HG03439 (cell line): ENCODE measurements around the gene LTA4H.
A peak's percentile ranks its signal among the peaks of the same experiment; 100 is the strongest.
"Not testable (repeated sequence)": the region's sequence is repeated elsewhere in the genome, so short reads cannot be mapped to it uniquely, and the experiment has no call there.

Experiments
- ATAC-seq: cut with Tn5 transposase; IDR thresholded peaks from one replicate; pipeline ENCODE4 v1.9.1; 2021; ENCODE audit warnings: mild to moderate bottlenecking, moderate library complexity; ENCODE audit not compliant: unreplicated experiment

Gene LTA4H

DNA sequence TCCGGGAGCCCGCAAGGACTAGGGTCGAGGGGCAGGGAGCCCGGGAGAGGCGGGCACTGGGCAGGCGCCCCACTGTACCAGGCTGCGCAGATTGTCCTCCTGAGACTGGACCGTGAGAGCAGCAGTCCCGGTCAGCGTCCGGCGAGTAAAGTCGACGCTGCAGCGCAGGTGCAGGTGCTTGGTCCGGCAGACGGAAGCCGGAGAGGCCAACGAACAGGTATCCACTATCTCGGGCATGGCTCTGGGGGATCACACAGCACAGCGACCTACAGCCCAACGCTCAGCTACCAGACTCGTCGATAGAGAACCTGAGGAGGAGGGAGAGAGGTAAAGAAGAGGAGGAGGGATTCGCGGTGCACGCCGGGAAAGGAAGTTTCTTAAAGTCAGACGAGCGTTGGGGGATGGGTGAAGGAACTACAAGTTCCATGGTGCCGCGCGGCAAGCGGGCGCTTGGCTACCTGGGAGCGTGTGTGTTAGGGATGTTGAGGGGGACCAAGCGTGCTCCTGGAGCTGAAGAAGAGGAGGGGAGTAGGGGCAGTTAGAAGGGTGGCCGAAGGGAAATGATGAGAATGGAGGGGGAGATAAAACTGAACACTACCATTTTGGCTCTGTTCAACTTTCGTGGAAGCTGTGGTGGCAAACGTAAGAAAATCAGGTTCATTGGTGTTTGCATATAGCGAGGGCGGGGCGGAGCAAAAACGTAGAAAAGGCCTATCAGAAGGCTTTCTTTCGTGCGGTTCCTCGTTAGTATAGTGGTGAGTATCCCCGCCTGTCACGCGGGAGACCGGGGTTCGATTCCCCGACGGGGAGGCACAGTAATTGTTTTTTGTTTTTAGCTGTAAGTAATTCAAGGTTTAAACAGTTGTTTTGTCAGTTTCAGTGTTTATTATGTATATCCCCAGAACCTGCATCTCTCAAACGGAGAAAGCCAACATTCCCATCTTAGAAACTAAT is at the start of gene LTA4H:
LTA4H (minus strand) TSS at position 305 of the 954 bp plus-strand sequence; CDS start at position 237, 68 bp downstream.
- peak; percentile 94 for ATAC-seq

DNA sequence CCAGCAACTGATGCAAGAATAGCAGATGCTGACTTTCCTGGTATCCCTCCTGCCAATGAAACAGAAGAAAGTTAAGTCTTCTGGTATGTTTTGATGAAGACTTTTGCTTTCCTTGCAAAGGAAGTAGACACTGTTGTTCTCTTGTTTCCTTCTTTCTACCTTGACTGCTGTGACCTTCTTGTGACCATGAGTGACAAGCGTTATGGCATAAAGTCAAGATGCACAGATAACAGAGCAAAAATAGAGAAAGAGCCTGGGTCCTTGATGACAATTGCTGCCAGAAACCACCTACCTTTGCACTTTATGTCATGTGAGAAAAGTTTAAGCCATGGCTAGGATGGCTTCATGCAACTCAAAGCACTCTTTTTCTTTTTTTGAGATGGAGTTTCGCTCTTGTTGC is 49.2 kb upstream of the LTA4H start:
- no peak for ATAC-seq

DNA sequence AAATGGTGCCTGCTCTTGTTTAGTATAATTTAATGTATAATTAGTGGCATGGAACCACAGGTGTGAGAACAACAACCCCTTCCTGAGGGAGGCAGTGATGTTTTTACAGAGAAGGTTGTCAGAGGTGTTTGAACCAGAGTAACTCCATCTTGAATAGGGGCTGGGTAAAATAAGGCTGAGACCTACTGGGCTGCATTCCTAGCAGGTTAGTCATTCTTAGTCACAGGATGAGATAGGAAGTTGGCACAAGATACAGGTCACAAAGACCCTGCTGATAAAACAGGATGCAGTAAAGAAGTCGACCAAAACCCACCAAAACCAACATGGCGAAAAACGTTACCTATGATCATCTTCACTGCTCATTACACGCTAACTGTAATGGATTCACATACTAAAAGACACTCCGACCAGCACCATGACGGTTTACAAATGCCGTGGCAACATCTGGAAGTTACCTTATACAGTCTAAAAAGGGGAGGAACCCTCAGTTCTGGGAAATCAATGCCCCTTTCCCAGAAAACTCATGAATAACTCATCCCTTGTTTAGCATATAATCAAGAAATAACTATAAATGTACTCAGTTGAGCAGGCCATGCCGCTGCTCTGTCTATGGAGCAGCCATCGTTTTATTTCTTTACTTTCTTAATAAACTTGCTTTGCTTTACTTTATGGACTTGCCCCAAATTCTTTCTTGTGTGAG is 47.8 kb upstream of the LTA4H start:
- no peak for ATAC-seq

DNA sequence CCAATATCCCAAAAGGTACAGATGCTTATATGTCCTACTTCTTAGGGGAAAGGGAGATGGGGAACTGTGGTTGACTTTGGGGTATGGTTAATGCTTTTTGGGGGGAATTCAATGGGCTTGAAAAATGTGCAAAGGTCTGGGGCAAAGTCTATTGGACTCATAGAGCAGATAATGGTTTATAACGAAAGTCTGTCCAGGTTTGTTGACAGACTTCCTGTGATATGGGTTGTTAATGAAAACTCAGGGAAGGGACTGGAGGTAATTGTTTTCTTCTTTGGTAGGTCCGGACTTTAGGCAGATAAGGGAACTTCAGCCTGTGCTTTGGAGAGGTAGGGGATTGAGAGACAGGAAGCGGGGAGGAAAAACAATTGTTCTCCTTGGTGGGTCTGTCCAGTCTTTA is 46.2 kb upstream of the LTA4H start:
- no peak for ATAC-seq

DNA sequence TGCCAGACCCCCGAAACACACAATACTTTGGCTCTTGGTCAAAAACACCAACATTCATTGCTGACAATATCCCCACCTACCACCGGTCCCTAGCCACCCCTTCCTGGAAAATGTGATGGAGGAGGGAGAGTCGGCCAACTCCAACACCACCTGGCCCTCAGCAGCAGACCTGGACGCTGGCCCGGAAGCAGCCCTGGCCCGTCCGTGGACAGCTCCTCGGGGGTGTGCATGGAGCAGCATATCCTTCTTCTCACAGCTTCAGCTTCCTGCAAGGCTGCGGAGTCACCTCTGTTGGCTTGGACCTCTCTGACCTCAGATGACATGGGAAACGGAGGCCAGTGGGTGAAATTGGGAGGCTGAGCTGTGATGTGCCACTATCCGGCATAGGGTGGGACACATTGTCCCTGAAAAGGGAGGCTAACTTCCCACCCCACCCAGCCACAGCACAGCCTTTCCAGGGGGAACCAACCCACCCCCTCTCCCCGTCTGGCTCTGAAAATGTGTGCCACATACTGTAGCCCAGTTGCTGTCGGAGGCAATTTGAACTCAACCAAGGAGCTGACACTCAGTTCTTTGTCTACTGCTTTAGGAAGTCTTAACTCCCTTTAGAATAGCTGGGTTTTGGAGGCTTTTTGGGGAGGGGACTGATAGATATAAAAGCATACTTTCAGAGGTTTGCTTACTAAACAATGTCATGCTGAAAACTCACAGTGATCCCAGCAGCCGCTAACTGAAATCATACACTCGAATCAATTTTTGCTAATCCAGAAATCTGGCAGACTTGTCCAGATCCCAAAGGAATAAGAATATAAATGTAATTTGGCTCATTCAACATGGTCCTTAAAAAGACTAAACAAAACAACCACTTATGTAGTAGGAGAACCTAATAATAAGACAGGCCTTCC is 43.1 kb upstream of the LTA4H start:
- ATAC-seq: no peak

DNA sequence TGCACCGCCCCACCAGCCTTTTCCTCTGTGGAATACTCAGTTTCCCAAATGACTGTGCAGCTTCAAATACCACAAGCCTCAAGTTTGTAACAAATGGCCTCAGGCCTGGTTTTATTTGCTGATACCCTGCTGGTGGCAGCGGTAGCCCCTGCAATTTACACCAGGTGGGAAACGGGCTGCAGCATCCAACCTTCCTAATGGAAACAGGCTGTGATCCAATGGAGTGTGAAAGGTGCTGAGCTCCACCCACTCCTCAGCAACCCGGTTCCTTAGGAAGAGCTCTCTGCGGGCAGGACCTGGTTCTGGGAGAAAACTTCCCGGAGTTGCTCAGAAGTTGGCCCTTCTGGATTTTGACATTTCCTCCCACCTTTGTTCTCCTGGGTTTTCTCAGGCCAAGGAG is 41.7 kb upstream of the LTA4H start:
- no peak for ATAC-seq

DNA sequence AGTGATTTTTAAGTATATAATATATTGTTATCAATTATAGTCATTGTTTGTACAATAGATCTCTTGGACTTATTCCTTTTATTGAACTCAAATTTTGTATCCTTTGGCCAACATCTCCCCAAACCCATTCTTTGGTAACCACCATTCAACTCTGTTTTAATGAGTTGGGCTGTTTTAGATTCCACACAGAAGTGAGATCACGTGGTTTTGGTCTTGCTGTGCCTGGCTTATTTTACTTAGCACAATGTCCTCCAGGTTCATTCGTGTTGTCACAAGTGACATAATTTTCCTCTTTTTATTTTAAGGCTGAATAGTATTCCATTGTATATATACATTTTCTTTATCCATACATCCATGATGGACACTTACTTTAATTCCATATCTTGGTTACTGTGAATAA is 40.2 kb upstream of the LTA4H start:
- ATAC-seq: no peak

DNA sequence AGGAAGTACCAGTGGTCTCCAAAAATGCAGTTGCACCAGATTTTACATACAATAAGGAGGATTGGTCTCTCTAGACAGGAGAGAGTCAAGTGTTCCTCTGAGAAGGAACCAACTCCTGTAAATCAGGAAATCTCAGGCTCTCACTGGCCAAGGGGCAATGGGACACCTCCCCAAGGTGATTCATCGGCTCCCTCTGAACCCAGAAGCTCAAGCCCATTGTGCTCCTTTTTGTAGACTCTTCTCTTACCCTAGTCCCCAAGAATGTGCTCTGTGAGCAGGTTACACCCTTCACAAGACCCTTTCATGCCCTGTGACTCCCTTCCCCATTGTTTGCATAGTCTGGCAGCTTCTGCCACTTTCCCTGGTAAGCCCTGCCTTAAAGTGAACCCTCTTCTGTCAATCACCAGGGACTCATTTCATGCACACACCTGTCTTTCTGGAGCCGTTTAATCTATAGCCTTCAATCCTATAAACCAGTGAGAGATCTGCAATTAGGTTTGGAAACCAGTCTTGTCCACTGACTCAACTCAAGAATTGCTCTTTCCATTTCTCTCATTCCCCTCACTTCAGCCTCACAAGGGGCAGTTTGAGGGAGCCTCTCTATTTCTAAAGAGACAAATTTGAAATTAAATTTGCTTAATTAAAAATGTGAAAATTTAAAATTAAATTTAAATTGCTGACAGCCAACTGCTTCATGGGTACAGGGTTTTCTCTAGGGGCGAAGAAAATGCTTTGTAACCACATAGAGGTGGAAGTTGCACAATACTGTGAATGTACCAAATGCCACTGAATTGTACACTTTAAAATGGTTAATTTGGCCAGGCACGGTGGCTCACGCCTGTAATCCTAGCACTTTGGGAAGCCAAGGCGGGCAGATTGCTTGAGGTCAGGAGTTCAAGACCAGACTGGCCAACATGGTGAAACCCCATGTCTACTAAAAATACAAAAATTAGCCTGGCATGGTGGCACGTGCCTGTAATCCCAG is 38.3 kb upstream of the LTA4H start:
- ATAC-seq: no peak

DNA sequence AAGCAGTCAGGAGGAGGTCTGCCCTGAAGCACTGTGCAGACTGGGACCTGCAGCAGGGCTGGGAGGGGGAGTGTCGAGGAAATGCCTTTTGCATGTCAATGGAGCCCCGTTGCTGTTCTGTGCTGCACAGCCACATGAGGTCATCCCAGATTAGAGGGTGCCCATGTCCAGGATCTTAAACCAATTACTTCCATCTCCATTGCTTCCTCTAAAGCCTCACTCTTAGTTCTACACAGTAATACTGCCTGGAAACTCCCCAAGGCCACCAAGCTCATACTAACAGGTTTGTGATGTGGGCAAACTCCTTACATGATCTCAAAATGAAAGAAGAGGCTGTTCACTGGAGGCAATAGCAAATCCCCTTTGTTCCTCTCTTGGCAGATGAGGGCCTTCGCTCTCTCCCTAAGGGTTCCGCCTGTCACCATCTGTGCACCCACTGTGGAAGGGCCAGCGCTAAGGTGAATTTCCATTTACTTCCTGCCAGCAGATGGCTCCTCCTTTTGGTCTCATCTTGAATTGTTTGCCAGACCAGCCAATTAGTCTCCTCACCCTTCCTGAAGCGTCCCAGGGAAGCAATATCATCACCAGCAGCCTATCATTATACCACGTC is 35.4 kb upstream of the LTA4H start:
- no peak for ATAC-seq

DNA sequence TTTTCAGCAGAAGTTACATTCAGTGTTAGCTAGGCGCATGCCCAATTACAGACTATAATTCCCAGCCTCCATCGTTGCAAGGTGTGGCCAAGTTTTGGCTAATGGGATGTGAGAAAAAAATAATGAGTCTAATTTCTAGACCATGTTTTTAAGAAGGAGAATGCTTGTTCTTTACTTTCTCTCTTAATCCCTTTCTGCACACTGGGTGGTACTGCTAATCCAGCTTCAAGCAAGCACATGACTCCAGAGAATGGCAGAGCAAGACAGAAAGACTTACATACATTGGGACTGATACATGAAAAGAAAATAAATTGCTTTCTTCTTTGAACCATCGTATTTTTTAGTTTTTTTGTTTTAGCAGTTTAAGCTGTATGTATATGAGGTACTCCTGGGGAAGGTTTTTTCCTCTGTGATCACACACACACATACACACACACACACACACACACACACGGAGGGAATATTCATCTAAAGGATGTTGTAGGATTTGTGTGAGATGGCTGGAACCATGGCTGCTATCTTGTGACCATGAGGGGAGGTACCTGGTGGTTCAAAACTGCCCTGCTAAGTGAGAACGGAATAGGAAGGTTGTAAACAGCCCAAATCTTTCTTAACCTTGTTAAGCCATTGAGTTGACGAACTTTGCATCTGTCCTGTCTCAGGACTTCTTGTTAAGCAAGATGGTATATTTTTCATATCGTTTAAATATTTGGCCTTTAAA is 34.3 kb upstream of the LTA4H start:
- ATAC-seq: no peak

DNA sequence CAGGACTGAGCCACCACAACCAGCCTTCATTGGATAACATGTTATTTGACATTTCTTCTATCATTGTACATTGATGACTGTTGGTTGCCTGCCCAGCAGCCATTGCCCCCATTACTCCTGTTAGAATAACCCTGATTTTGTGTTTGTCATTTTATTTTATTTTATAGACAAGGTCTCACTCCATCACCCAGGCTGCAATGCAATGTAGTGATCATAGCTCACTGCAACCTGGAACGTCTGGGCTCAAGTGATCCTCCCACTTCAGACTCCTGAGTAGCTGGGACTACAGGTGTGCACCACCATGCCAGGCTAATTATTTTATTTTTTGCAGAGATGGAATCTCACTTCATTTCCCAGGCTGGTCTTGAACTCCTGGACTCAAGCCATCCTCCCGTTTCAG is 33.2 kb upstream of the LTA4H start:
- ATAC-seq: no peak

DNA sequence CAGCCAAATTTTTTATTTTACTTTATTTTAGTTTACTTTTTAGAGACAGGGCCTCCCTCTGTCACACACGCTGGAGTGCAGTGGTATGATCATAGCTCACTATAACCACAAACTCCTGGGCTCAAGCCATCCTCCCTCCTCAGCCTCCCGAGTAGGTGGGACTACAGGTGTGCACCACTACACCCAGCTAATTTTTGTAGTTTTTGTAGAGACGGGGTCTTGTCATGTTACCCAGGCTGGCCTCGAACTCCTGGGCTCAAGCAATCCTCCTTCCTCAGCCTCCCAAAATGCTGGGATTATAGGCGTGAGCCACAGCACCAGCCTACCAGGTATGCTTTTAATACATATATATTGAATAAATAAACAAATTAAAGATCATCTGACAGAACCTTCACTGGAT is 32.7 kb upstream of the LTA4H start:
- no peak for ATAC-seq

DNA sequence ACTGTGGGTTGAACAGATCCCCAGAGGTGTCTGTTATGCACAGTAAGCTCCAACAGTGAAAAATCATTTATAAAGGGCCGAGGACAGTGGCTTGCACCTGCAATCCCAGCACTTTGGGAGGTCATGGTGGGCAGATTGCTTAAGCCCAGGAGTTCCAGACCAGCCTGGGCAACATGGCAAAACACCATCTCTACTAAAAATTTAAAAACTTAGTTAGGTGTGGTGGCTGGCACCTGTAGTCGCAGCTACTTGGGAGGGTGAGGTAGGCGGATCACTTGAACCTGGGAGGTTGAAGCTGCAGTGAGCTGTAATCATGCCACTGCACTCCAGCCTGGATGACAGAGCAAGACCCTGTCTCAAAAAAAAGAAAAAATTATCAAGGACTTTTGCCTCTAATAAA is 30.4 kb upstream of the LTA4H start:
- ATAC-seq: not testable (repeated sequence)

DNA sequence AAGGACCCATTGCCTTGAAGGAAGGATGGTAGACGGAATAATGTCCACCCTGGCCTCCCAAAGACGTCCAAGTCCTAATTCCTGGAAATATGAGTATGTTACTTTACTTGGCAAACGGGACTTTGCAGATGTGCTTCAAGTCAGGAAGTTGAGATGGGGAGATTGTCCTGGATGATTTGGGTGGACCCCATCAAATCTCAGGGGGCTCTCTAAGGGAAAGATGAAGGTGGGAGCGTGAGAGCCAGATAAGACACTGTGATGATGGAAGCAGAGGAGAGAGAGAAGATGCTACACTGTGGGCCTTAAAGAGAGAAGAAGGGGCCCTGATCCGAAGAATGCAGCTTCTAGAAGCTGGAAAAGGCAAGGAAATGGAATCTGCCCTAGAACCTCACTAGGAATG is 29.6 kb upstream of the LTA4H start:
- ATAC-seq: no peak

DNA sequence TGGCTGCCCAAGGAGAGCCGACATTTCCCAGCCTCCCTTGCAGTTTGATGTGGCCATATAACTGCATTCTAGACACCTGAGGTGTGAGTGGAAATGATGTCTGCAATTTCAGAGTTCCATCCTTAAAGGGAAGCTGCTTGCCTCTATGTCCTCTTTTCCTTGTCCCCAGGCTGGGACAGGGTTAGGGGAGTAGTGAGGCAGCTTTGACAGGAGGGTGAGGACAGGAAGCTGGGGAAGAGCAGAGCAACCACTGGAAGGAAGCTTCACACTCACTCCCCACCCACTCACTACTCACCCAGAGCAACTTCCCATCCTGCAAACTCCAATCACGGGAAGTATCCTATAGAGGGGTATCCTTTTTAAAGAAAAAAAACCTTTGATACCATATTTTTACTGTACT is 28.9 kb upstream of the LTA4H start:
- no peak for ATAC-seq

DNA sequence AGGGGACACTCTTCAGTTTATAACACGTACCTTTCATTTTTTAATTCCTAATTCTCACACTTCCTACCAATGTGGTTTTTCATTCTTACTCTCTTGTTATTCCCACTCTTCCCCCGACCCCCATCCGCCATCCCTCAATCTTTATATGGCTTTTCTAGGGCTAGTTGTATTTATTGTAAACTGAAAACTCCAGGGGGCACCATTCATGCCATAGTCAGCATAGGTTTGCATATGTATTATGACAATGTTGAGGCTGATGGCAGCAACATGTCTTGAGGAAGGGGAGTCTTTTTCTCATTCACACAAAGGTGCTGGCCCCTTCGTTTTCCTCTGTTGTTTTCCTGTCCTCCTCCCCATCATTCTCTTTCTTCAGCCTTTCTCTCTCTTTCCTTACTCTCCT is 27.7 kb upstream of the LTA4H start:
- ATAC-seq: no peak

DNA sequence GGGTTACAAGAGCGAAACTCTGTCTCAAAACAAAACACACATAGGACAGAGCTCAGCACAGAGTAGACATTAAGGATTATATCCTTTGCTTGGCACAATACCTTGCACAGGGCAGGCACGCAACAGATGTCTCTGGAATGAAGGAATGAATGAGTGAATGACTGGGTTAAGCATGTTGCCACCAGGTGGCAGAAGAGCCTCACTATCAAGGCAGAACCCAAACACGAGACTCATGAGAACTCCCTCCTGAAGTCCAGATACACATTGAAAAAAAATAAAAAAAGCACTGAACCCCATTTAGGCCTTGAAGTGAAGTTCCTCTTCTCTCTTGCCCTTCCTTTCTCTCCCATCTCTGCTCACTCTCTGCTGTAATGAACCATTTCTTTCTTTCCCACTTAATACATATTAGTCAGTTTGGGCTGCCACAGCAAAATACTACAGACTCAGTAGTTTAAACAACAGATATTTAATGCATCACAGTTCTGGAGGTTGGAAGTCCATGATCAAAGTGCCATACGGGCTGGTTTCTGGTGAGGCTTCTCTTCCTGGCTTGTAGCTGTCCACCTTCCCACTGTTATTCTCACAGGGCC is 26.6 kb upstream of the LTA4H start:
- ATAC-seq: peak; percentile 87

DNA sequence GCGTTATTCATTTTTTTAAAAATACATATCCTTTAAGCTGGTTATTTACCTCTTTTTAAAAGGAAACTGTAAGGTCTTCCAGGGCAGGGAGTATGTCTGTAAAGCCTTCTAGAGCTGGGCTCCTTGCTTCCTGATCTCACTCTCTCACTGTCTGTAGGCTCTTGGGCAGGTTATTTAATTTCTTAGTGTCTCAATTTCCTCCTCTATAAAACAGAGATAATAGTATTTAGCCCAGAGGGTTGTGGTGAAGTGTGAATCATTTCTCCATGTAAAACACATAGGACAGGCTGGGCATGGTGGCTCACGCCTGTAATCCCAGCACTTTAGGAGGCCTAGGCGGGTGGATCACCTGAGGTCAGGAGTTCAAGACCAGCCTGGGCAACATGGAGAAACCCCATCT is 25.9 kb upstream of the LTA4H start:
- no peak for ATAC-seq

DNA sequence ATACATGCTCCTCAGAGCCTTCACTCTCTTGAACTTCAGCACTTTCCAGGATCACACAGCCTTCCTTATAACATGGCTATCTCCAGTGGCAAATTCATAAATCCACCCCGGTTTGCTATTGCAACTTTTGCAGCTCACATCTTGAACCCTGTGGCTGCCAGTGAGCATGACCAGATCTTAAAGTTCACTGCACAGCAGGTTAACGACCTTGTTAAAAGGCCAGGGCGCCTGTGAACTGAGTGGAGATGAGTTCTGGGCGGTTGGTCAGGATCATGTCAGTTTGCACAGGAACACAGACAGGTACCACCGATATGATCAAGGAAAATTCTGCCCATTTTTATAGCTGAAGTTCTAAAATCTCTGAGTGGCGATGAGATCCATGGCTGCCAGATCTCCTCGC is 24.7 kb upstream of the LTA4H start:
- ATAC-seq: no peak
